IPS-18c (cell line): ENCODE measurements around the gene PPM1L.
A peak's percentile ranks its signal among the peaks of the same experiment; 100 is the strongest.

Source experiments
- H3K4me3 ChIP-seq: 2 replicates; pipeline ENCODE4 v1.7.0; 2013; ENCODE audit warnings: low read depth, mild to moderate bottlenecking, low read length, moderate library complexity; ENCODE audit not compliant: insufficient read depth
- H3K9me3 ChIP-seq: one replicate; pipeline ENCODE4 v1.6.1; 2013; ENCODE audit warnings: mild to moderate bottlenecking, low read length, moderate library complexity; ENCODE audit not compliant: control insufficient read depth, insufficient read depth

The PPM1L gene

DNA sequence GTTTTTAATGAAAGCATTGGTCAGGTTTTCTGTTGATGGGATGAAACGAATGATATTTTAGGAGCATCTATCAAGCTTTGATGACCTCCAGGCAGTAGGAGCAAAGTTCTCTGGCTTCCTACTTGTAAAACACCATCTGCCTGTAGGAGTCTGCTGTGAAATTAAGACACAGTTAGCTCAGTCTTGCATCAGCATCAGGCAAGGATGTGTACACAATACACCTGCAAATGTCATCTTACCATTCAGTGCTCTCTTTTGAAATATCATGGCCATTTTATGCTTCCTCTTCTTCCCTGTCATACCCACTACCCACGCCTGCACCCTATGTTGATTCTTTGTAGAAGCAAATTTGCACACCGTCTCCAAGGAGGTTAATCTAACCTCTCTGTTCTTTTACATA, 310.9 kb downstream of the PPM1L start:
- no peaks in the 10 kb centered on the region for H3K9me3 ChIP-seq
- no peak overlapping the region for H3K4me3 ChIP-seq

- H3K4me3 ChIP-seq = no peak overlapping the region
Observed at GRCh38 chr3:161067335-161067734, 311.3 kb downstream of the PPM1L start.

DNA sequence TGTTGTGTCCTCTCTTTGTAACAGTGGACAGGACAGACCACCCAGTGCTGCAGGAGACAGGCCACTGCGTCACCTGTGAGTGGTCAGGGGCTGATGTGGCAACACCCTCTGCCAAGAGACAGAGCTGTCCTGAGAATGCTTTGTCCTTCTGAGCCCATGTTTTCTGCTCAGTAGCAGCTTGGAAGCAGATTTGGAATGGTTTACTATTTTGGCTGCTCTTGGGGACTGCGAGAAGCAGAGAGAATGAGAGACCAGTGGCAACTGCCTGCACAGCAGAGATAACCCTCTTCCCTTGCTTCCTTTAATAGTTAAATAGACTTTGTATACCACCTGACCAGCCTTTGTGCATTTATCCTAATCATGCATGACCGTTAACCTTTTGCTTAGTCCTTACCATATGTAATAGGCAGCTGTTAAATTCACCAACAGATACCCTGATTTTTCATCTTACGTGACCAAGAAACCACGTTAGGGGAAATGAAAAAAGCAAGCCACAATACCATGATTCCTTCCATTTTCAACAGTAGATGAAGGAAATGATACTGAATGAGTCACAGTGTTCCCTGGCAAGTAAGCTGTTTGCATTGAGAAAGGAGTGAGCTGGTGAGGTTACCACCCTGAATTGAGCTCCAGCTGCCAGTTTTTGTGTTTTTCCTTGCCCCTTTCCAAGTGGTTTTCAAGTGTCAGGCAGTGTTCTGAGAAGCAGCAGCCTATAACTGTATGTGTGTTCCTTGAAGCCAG, 313.6 kb downstream of the PPM1L start:
- H3K4me3 ChIP-seq = no peak overlapping the region

More at GRCh38 chr3:161067335-161067734, 311.3 kb downstream of the PPM1L start:
- H3K9me3 ChIP-seq = no peaks in the 10 kb centered on the region

GRCh38 chr3:161070252-161070930, 314.4 kb downstream of the PPM1L start:
- Histone ChIP-seq H3K9me3 (no peaks in the 10 kb centered on the region), H3K4me3 (no peak overlapping the region)

More for the DNA sequence above, 313.6 kb downstream of the PPM1L start:
- no peaks in the 10 kb centered on the region for H3K9me3 ChIP-seq

- no peak overlapping the region for H3K4me3 ChIP-seq
- no peaks in the 10 kb centered on the region for H3K9me3 ChIP-seq
Observed at GRCh38 chr3:161070980-161071663, 315.1 kb downstream of the PPM1L start.

GRCh38 chr3:161072211-161072621, 316.2 kb downstream of the PPM1L start:
- Histone ChIP-seq H3K4me3 (no peak overlapping the region), H3K9me3 (no peaks in the 10 kb centered on the region)

- H3K9me3 ChIP-seq = no peaks in the 10 kb centered on the region
- no peak overlapping the region for H3K4me3 ChIP-seq
Observed at GRCh38 chr3:161072751-161073150, 316.7 kb downstream of the PPM1L start.

DNA sequence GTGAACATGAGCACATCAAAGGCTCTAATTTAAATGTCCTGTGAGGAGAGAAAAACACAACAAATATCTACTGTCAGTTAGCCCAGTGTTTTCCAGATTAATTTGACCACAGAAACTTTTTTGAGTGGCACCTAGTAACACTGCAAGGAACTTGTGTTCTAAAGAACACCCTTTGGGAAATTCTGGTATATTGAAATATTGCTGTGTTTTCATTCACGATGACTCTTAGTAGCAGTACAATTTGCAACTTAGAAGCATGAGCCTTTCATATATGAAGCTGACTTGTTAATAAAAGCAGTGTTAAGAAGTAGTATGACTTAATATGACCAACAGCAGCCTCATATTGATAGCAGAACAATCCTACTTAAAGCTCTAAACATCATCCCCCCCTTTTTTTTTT, 317.1 kb downstream of the PPM1L start:
- H3K4me3 ChIP-seq = no peak overlapping the region
- H3K9me3 ChIP-seq = no peaks in the 10 kb centered on the region

GRCh38 chr3:161081633-161082032, 325.6 kb downstream of the PPM1L start:
- H3K4me3 ChIP-seq = no peak overlapping the region
- H3K9me3 ChIP-seq = no peaks in the 10 kb centered on the region

DNA sequence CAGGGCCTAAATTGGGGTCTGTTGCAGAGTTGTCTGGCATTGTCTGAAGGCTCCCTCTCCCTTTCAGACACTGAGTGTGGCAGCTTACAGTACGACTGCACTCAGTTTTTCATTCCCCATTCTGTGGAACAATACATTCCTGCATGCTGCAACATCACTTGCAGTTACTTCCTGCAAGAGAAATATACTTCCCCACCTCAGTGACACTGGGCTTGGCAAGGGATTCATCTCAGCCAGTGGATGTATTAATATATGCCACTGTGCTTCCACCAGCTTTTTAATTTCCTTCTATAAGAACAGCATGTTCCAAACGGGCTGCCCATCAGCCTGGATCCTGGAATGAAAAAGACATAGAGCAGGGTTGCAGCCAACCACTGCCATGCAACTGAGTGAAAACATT, 326.0 kb downstream of the PPM1L start:
- Histone ChIP-seq H3K4me3 (no peak overlapping the region), H3K9me3 (no peaks in the 10 kb centered on the region)

GRCh38 chr3:161083131-161083530, 327.1 kb downstream of the PPM1L start:
- Histone ChIP-seq H3K9me3 (no peaks in the 10 kb centered on the region), H3K4me3 (no peak overlapping the region)

DNA sequence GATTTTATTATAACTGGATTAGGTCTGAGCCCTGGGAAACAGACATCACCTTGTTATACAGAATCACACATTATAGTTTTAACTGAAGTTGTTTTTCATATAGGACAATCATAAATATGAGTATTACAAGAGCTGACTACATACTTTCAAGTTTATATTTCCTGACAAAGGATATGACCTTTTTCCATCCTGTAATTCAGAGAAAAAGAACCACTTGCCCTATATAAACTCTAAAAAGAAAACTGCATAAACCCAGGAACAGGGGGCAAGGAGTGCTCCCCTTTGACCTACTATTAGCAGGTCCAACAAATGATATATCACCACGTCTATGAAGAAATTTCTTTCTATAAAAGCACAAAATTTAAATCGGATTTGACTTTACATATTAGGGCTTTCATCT, 328.2 kb downstream of the PPM1L start:
- no peaks in the 10 kb centered on the region for H3K9me3 ChIP-seq
- H3K4me3 ChIP-seq = no peak overlapping the region

DNA sequence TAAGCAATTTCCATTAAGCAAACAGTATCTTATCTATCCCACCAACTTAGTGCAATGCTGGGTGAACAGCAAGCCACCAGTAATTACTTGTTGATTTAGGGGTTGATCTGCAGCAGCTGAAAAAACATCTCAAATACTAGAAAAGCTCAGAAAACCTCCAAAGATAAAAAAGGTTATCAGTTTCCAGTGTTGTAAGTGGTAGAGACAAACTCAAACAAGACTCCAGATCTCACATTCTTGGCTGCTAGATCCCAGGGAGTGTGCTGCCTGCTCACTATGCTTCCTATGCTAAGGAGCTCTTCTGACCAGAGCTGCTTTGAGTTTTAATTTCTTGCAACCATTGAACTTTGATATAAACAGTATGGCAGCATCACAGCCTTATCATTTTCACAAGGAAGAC, 337.9 kb downstream of the PPM1L start:
- H3K4me3 ChIP-seq = no peak overlapping the region

GRCh38 chr3:161096771-161097367, 340.8 kb downstream of the PPM1L start:
- H3K4me3 ChIP-seq = no peak overlapping the region

More for the DNA sequence above, 337.9 kb downstream of the PPM1L start:
- peaks cover 2% of the 10 kb centered on the region for H3K9me3 ChIP-seq

GRCh38 chr3:161100994-161101393, 345.0 kb downstream of the PPM1L start:
- H3K9me3 ChIP-seq = no peaks in the 10 kb centered on the region
- H3K4me3 ChIP-seq = no peak overlapping the region

More at GRCh38 chr3:161096771-161097367, 340.8 kb downstream of the PPM1L start:
- H3K9me3 ChIP-seq = peaks cover 2% of the 10 kb centered on the region

GRCh38 chr3:161101609-161102008, 345.6 kb downstream of the PPM1L start:
- H3K4me3 ChIP-seq = no peak overlapping the region
- no peaks in the 10 kb centered on the region for H3K9me3 ChIP-seq

- H3K9me3 ChIP-seq = no peaks in the 10 kb centered on the region
- peak overlapping the region; percentile 64; the same call in 1 of the 2 replicates for H3K4me3 ChIP-seq
Observed at GRCh38 chr3:161103776-161104385, 347.9 kb downstream of the PPM1L start.
